Measurements from ENCODE around the gene PHF2. TPM values are rescaled to one million over a fixed set of nuclear protein-coding genes. Genes with fewer than 3 reads are reported as not detected.

PHF2 gene
- total RNA-seq, 1 donor from 2014 or later, result 40.3 TPM

DNA sequence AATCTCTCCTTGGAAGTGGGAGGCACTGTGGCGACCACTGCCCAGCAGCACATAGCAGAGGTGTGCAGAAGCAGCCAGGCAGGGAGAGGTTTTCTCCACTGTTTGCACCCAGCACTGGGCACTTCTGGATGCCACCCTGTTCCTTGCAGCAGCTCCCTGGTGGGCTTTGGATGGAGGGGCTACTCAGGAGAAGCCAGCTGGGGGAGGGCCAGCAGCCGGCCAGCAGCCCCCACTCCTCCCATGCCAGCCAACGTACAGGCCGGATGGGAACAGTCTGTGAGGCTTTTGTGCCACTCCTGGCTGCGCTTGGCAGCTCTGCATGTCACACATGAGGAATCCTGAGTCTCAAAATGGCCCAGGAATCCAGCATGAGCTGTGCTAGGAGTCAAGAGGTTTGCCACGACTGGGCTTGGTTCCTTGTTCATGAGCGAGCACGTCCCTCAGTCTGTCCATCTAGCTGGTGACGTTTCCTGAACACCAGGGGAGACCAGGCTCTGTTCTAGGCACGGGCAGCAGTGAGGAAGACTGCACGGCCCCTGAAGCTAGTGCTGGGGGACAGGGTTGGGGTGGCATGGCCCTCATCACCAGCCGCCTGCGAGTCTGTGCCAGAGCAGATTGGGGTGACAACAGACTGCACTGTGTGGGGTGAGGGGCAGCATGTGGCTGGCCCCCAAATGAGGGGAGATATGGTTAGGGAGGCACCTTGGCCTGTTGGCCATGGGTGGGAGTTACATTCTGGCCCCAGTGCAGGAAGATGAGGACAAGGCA lies 10.1 kb downstream of the PHF2 start:
- TF ChIP-seq, protein P1, sequence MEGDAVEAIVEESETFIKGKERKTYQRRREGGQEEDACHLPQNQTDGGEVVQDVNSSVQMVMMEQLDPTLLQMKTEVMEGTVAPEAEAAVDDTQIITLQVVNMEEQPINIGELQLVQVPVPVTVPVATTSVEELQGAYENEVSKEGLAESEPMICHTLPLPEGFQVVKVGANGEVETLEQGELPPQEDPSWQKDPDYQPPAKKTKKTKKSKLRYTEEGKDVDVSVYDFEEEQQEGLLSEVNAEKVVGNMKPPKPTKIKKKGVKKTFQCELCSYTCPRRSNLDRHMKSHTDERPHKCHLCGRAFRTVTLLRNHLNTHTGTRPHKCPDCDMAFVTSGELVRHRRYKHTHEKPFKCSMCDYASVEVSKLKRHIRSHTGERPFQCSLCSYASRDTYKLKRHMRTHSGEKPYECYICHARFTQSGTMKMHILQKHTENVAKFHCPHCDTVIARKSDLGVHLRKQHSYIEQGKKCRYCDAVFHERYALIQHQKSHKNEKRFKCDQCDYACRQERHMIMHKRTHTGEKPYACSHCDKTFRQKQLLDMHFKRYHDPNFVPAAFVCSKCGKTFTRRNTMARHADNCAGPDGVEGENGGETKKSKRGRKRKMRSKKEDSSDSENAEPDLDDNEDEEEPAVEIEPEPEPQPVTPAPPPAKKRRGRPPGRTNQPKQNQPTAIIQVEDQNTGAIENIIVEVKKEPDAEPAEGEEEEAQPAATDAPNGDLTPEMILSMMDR (IDR thresholded peaks at IDR 0.05), result no peak
- Mint-ChIP-seq H3K4me3 (ENCODE audit: unreplicated experiment) (no peak overlapping the region), H3K27me3 (ENCODE audit: unreplicated experiment) (no peaks in the 10 kb centered on the region), H3K4me1 (ENCODE audit: unreplicated experiment) (peaks cover 36% of the 10 kb centered on the region), H3K27ac (ENCODE audit: unreplicated experiment) (no peak overlapping the region), H3K36me3 (ENCODE audit: unreplicated experiment) (peaks cover 4% of the 10 kb centered on the region), H3K9me3 (ENCODE audit: unreplicated experiment) (no peaks in the 10 kb centered on the region)
- DNase-seq (ENCODE audit: extremely low spot score, unreplicated experiment), result peak; percentile 73

DNA sequence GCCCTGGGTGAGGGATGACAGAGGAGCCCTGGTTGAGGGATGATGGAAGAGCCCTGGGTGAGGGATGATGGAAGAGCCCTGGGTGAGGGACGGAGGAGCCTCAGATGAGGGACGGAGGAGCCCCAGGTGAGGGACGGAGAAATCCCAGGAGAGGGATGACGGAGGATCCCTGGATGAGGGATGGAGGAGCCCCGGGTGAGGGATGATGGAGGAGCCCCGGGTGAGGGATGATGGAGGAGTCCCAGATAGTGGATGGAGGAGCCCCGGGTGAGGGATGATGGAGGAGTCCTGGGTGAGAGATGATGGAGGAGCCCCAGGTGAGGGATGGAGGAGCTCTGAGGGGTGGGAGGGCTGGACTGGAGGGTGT lies 10.9 kb downstream of the PHF2 start:
- H3K9me3 Mint-ChIP-seq (ENCODE audit: unreplicated experiment), result no peaks in the 10 kb centered on the region
- TF ChIP-seq, protein P1 (IDR thresholded peaks at IDR 0.05), result no peak
- no peak overlapping the region for H3K4me3 Mint-ChIP-seq (ENCODE audit: unreplicated experiment)
- H3K27me3 Mint-ChIP-seq (ENCODE audit: unreplicated experiment), result no peaks in the 10 kb centered on the region
- no peak overlapping the region for H3K27ac Mint-ChIP-seq (ENCODE audit: unreplicated experiment)
- peaks cover 4% of the 10 kb centered on the region for H3K36me3 Mint-ChIP-seq (ENCODE audit: unreplicated experiment)
- peak; percentile 71 for DNase-seq (ENCODE audit: extremely low spot score, unreplicated experiment)
- peaks cover 30% of the 10 kb centered on the region for H3K4me1 Mint-ChIP-seq (ENCODE audit: unreplicated experiment)

DNA sequence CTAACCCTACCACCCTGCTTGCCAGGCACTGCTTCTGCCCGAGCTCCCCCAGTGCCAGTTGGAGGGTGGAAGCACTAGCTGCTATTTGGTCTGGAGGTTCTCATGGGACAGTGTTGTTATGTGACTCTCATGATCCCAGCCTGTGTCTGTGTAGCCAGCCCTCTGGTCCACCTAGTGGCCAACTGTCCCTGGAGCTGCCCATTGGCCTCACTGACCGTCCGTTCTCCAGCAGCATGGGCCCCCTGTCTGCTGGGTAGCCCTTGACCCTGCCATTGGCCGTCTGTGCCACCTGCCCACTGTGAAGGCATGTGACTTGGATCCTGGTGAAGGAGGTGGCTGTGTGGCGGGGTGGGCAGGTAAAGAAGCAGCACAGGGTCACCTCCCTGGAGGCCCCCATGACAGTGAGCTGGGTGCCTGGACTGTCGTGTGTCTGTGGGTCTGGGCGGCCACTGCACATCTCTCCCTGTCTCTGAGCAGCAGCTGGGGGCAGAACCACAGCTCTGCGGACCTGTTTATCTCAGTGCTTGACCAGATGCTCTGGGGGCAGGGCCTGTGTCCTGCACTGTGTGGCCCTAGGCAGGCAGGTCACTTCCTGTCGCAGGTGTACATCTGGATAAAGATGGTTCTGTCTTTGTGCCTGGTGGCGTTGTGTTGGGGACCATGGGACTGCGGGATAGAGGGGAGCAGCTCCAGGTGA lies 11.4 kb downstream of the PHF2 start:
- H3K4me3 Mint-ChIP-seq (ENCODE audit: unreplicated experiment), result no peak overlapping the region
- TF ChIP-seq, protein P1 (IDR thresholded peaks at IDR 0.05), result peak; percentile 21
- peaks cover 26% of the 10 kb centered on the region for H3K4me1 Mint-ChIP-seq (ENCODE audit: unreplicated experiment)
- H3K27ac Mint-ChIP-seq (ENCODE audit: unreplicated experiment), result peak overlapping the region; percentile 71
- no peaks in the 10 kb centered on the region for H3K27me3 Mint-ChIP-seq (ENCODE audit: unreplicated experiment)
- H3K9me3 Mint-ChIP-seq (ENCODE audit: unreplicated experiment), result no peaks in the 10 kb centered on the region
- peaks cover 4% of the 10 kb centered on the region for H3K36me3 Mint-ChIP-seq (ENCODE audit: unreplicated experiment)
- DNase-seq (ENCODE audit: extremely low spot score, unreplicated experiment), result peak; percentile 81

DNA sequence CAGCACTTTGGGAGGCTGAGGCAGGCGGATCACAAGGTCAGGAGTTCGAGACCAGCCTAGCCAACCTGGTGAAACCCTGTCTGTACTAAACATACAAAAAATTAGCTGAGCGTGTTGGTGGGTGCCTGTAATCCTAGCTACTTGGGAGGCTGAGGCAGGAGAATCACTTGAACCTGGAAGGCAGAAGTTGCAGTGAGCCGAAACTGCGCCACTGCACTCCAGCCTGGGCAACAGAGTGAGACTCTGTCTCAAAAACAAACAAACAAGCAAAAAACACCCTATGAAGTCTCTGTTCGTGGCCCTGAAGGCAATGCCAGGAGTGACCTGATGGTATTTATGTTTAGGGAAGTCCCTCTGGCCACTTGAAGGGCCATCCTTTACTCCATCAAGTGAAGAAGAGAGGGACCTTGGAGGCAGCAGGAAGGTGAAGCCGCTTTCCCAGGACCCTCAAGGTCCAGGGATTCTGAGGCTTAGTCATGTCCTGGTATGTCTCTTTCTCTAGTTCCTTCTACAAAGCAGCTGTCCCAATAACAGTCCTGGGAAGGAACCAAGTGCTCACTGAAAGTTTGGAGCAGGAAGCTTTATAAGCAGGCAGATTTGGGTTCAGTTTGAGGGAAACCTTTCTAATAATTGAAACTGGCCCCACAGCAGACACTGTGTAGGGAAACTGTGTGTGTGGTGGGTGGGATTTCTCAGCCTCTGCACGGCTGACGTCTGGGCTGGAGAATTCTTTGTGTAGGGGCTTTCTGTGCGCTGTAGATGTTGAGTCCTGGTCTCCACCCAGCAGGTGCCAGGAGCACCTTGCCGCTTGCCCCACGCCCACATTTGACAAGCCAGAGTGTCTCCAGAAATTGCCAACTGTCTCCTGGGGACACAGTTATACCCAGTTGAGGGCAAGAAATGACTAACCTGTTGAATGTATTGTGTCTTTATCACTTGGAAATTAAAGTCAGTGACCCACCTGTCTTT lies 12.5 kb downstream of the PHF2 start:
- Mint-ChIP-seq H3K4me3 (ENCODE audit: unreplicated experiment) (no peak overlapping the region), H3K4me1 (ENCODE audit: unreplicated experiment) (peaks cover 28% of the 10 kb centered on the region), H3K9me3 (ENCODE audit: unreplicated experiment) (no peaks in the 10 kb centered on the region), H3K27ac (ENCODE audit: unreplicated experiment) (peak overlapping the region; percentile 64), H3K27me3 (ENCODE audit: unreplicated experiment) (no peaks in the 10 kb centered on the region), H3K36me3 (ENCODE audit: unreplicated experiment) (peaks cover 4% of the 10 kb centered on the region)
- DNase-seq (ENCODE audit: extremely low spot score, unreplicated experiment), result no peak
- TF ChIP-seq, protein P1 (IDR thresholded peaks at IDR 0.05), result no peak

Measured in osteocyte (in vitro differentiated cells).